G401 (cell line): ENCODE measurements around the gene RRP1. TPM values are rescaled to one million over a fixed set of nuclear protein-coding genes. Genes with fewer than 3 reads are reported as not detected.
A peak's percentile ranks its signal among the peaks of the same experiment; 100 is the strongest.

Source experiments
- DNase-seq: peaks from one replicate; pipeline ENCODE4 v3.0.0-alpha.2; 2015; ENCODE audit warnings: low spot score
- in situ Hi-C: cut with HindIII; loops from 2 replicates; pipeline ENCODE4 v1.10.0; 2016; ENCODE audit warnings: low sequenced_read_pairs, mixed read lengths
- total RNA-seq: library from RNA; depleted of rRNA; stranded (reverse); fragments of >200 nt; shearing (Covaris generic); gene quantifications from 2 replicates; pipeline ENCODE4 v1.2.3, GENCODE V29; 2014

The RRP1 gene
- total RNA-seq, 1 experiment from 2014 or later = 51.2 TPM

DNA sequence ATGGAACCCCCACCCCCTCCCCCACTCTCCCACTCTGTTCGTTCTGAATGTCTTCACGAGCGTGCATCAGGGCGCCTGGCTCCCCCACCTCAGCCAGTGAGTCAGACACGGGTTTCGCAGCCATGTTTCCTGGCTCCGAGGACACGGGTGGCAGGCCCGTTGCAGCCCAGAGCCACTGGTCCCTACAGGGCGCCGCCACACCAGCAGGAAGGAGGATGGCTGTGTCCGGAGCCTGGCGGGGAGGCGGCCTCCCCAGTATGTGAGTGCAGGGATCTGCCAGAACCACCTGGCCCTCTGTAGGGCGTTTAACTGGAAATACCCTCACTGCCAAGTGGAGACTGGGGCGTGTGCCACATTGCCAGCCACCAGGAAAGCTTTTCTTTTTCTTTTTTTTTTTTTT is 31.8 kb upstream of the RRP1 start:
- in situ Hi-C loops = no loop called here
- peak; percentile 75 for DNase-seq

DNA sequence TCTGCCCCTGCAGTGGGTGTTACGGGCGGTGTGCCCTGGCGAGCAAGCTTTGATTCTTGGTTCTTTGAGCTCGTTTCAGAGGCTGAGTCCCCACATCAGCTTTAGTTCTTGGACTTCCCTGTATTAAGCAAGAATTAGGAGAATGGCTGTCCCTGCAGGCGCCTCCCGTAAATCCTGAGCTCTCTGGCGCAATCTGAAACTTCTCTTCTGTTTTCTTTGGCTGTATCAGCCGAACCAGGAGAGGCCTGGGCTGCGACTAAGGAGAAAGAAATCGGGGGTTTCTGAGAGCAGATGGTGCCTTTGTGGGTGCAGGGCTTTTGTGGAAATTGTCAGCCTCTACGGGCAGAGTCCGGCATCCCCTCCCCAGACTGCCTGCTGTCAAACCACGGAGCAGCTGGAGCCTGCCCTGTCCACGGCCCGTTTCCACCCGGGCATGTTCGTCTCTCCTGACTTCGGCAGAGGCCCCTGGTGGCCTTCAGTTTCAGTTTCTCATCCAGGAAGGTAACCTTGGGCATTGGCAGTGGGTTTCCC is 31.2 kb upstream of the RRP1 start:
- DNase-seq = no peak

DNA sequence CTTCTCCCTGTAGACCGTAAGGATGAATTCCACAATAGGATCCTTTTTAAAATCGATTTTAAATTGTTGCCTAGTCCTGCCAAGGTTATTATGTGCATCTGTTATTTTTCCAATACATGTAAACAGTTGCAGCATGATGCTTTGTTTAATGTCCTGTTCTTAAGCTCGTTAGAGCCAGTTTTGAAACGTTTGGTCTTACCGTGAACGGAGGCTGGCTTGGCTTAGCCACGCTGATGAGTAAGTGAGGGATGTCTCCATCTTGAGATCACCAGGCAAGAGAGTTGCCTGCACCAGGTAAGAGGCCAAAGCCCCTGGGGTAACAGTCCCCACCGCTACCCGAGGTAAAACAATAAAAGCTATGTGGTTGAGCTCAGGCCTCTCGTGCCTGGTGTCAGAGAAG is 30.6 kb upstream of the RRP1 start:
- DNase-seq = no peak
- in situ Hi-C loops = no loop called here

More for the DNA sequence above, 31.2 kb upstream of the RRP1 start:
- in situ Hi-C loops = no loop called here

DNA sequence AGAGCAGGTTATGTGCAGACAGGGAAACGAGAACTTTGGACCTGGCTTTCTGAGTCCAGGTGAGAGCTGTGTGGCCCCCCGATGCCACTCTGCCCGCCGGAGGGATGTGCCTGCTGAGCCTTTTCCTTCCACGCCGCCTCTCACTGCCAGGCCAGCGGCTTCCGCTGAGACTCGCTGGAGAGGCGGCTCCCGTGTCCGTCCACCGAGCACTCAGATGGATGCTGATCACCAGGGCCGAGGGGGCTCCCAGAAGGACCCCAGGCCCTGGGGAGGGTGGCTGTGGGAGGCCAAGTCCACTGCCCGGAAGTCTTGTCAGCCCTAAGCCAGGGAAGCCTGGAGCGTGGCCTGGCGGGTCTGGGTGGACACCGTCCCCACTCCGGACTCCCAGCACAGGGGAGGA is 29.7 kb upstream of the RRP1 start:
- in situ Hi-C loops = no loop called here
- DNase-seq = no peak

DNA sequence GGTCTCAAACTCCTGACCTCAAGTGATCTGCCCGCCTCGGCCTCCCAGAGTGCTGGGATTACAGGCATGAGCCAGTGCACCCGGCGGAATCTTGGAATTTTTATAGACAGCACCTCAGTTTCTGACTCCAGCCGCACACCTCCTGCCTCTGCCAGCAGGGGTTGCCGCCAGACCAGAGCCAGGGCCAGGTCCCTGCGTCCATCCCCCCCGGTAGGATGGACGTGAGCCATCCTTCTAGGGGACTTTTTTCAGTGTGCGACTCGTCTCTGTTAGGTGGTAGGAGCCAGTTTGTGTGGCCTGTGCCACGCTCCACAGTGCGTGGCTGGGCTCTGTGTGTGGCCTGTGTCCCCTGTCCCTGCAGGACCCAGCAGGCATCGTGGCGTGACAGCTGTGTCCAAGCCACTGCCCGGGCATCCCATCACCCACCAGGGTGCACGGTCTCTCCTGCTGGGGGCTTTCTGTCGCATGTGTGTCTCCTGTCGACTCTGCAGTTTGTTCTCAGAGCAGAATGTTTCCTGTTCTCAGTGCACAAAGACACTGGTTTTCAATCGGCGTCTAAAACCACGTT is 28.9 kb upstream of the RRP1 start:
- no peak for DNase-seq
- in situ Hi-C loops = no loop called here

DNA sequence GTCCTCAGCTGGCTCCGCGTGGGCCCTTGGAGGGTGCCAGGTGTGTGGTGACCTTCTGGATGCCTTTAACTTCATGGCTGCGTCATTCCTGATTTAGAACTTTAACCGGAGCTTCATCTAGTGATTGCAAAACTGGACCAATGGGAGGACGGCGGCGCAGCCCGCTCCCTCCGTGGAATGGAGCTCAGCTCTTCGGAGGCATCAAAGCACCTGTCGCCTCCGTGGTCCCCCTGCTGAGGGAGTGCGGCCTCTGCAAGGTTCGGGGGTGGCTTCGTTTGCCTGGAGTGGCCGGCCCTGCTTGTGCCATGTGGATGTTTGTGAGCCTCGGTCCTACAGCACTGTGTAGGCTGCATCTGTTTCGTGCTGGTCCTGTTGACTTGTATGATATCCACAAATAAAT is 27.5 kb upstream of the RRP1 start:
- in situ Hi-C loops = no loop called here
- DNase-seq = no peak

DNA sequence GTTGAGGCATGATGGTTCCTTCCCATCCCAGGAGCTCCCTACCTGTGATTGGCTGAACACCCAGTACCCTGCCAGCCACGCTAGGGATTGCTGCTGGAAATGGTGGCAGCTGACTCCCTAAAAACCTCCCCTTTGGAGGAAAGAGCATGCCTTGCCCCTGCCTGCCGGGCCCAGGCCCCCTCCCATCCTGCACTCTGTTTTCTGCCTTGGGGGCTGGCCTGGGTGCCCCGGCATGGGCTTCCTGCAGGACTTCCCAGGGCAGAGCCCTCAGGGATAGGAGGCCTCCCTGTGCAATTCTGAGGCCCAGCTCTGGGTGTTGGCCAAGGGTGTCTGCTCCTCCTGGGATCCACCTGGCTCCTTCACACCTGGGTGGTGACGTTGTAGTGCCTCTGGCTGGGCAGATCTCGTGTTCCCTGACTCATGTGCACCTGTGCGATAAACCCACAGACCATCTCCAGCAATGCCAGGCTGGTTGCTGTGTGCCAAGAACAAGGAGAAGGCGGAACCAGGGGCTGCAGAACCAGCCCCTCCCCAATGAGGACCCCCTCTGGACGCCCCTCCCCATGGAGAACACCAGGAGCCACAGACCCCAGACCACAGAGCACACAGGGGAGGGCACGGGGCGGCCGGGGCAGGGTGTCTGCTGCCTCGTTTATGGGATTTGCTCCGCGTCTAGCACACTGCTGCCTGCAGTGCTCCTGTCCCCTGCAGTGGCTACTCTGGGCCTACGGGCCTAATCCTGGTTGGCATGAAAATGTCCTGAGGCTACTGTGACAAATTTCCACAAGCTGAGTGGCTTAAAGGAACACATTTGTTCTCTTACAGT is 26.9 kb upstream of the RRP1 start:
- in situ Hi-C loops = no loop called here
- no peak for DNase-seq

DNA sequence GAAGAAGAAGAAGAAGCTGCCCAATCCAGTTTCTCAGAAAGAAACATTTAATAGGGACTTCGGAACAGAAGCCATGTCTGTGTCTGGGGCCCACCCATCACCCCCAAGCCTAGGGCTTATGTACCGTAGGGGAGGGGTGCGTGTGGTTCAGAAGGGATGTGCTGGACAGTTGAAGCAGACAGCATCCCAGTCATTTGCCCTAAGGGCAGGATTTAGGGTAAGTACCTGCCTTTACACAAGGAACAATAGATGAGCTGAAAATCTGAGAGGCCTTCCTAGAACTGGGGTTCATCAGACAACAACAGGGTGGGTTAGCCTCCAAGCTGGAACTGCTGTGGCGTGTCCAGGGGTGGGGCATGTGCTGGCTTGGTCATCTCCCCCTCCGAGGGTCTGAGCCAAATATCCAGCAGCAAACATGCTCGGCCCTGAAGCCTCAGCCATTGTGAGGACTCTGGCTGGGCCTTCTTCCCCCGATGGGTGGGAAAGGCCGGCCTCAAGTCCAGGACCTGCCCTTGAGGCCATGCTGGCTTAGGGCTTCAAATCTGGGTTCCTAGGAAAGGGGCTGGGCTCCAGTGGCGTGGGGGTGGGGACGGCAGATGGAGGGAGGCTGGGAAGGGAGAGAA is 25.4 kb upstream of the RRP1 start:
- DNase-seq = no peak
- in situ Hi-C loops = no loop called here

DNA sequence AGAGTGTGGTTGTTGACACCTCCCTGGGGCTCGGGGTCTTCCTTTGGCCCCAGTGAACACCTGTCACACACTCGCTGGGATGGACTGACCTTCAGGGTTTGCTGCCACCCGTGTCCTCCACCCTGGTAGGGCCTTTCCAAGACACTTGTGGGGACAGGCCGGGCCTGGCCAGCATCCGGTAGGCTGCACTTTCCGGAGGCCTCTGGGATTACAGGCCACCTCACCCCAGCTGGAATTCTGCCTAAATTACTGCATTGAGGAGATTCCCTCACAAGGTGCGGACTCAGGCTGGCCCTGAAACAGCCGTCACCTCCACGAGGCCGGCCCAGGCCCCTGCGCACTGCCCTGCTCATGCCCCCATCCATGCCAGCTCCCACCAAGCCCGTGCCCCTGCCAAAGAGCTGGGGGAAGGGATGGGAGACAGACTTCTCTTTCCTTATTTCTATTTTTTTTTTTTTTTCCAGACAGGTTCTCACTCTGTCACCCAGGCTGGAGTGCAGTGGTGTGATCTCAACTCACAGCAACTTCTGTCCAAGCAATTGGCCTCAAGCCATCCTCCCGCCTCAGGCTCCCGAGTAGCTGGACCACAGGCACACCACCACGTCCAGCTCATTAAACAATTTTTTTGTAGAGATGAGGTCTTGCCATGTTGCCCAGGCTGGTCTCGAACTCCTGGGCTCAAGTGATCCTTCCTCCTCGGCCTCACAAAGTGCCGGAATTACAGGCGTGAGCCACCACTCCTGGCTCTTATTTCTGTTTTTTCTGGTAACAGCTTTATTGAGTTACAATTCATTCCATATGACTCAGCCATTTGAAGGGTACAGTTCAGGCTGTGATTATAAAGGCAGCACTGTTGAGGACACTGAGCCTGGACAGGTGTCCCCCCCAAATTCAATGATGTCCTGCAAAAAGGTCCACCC is 24.5 kb upstream of the RRP1 start:
- in situ Hi-C loops = no loop called here
- DNase-seq = no peak

DNA sequence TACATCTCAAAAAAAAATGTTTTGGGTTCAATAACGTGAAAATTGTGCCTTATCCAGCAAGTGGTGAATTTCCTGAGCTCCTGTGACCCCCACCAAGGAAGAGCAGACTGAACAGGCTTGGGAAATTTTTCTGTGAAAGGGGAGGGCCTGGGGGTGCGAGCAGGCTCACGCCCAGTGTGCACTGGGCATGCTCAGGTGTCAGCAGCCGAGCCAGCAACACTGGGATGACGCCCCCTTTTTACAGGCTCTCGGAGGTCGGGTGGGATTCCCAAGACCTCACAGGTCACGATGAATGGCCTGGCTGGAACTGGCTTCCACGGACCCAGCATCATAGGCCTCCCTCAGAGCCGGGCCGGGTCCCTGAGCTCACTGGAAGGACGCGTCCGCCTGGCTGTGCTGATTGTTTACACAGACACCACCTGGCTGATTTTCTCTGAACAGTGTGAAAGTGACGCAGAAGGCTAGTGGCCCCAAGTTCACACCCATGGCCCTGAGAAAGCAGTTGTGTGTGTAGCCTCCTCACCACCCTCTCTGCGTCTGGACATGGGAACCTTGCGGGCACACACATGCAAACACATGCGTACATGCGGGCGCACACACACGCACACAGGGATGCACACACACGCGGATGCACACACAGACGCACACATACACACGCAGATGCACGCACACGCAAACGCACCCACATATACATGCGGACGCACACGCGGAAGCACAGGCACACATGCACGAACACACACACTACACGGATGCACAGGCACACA is 22.5 kb upstream of the RRP1 start:
- in situ Hi-C loops = no loop called here
- no peak for DNase-seq

DNA sequence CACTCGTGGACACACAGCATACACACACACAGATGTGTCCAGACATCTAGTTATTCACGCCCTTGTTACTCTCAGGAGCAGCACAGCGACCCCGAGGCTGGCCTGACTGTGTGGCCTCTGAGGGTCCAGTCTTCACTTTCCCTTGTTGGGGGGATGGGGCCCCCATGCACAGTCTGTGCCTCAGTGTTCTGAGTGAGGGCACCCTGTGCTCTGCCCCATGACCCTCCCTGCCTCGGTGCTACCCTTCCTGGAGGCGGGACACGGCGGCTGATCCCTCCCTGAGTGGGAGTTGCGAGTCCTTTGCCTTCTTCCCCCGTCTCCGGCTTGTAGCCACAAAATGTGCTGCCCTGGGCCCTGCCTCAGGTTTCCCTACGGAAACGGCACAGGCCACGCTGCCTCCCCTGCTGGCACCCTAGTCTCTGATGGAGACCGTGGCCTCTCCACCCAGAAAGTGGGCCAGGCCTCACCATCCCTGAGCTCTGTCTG is 21.8 kb upstream of the RRP1 start:
- DNase-seq = no peak
- in situ Hi-C loops = no loop called here

DNA sequence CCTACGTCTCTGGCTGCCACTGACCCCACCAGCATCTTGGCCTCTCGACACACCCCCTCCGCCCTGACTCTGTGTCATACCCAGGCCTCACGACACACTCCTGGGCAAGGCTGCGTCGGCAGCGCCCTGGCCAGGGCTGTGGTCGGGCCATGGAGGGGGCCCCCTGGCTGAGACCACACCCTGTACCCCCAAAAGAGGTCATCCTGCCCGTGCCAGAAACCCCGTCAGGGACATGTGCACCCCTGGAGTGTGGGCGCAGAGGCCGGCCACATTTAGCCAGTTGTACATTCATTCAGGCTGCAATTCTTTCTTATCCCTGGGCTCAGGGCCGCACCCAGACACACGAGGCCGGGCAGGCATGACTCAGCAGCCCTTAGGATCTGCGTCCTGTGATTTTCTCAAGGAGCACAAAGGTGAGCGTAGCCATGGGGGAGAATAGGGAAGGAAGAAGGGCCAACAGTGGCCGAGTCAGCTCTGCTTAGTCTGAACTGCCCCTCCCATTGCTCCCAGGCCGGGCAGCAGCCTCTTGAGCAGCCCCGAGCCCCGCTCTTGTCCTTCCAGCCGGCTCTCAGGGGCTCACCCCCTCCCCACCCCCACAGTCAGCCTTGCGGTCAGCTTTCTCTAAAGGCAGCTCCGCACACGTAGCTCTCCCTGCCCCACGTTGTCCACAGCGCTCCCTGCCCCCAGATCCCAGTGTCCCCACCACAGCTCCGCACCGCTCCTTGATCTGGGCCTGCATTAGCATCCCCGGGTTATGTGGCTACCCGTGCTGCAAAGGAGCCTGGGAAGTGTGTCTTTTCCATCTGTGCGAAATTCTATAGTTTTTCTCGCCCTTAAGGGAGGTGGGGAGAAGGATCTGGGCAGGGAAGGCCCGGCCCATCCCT is 21.2 kb upstream of the RRP1 start:
- no peak for DNase-seq
- in situ Hi-C loops = no loop called here

DNA sequence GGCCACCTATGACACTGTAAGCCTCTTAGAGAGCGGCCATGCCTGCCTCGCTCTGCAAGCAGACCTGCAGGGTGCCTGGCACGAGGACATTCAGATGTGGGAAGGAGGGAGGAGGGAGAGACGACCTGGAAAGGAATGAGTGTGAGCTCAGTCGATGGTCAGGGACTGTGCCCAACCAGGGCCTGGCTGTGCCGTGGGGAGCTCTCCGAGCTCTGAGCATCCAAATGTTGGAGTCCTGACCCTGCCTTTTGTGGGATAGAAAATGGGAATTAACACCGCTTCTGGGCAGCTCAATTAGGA is 20.6 kb upstream of the RRP1 start:
- in situ Hi-C loops = no loop called here
- DNase-seq = peak; percentile 75

DNA sequence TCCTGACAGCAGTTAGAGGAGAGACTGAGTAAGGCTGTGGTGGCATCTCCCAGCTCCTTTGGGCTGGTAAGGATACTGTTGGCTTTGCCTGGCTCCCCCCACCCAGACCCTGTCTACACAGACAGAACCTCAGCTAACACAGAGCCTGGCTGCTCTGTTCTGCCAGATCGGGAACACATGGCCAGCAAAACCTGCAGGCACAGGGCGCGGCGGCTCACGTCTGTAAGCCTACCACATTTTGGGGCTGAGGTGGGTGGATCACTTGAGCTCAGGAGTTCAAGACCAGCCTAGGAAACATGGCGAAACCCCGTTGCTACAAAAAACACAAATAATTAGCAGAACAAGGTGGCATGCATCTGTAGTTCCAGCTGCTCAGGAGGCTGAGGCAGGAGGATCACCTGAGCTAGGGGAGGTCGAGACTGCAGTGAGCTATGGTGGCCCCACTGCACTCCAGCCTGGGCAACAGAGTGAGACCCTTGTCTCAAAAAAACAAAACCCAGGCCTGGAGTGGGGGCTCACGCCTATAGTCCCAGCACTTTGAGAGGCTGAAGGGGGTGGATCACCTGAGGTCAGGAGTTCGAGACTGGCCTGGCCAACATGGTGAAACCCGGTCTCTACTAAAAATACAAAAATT is 19.9 kb upstream of the RRP1 start:
- in situ Hi-C loops = no loop called here

DNA sequence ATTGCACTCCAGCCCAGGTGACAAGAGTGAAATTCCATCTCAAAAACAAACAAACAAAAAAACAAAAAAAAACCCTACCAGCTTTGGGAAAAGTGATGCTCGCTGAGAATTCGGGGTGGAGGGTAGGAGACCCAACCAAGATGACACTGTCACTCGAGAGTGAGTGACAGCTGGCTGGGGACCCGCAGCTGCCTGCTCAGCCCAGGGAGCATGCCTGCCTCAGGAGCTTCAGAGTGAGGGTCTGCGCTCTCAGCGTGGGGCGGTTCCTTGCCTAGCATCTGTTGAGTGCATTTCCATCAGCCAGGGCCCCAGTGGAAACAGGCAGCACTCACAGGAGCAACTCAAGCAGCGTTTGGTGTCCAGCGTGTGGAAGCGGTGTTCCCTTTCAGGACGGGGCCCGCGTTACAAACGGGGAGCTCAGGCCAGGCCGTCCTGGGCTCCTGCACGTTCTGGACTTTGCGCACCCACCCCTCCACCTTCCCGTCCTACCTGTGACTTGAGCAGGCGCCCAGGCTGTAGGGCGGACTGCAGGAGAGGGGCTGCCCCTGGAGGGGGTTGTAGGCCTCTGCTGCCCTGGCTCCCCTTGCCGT is 19.2 kb upstream of the RRP1 start:
- DNase-seq = no peak
- in situ Hi-C loops = no loop called here

More for the DNA sequence above, 19.9 kb upstream of the RRP1 start:
- no peak for DNase-seq

DNA sequence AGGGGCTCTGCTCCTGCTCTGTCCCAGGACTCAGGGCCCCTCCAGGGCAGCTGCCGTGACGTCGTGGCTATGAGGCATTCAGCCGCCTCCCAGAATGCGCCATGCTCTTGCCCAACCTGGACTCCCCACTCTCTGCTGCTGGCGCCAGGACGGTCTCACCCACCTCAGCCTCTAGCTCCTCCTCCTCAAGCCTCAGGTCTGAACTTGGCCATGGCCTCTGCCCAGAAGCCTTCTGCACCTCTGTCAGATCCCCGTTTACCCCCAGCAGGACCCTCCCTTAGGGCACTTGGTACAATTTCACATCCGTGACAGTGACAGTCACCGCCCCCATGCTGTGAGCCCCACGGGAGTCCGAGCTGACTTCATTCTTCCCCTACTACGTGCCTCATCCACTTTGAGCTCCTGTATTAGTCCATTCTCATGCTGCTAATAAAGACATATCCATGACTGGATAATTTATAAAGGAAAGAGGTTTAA is 18.1 kb upstream of the RRP1 start:
- no peak for DNase-seq

More for the DNA sequence above, 18.1 kb upstream of the RRP1 start:
- in situ Hi-C loops = no loop called here
